Esophagus muscularis mucosa (tissue), 4 donors: ENCODE data around the gene RUNX2. TPM values are rescaled to one million over a fixed set of nuclear protein-coding genes. Genes with fewer than 3 reads are reported as not detected.

ENCODE experiments used
- DNase-seq: peaks from one replicate; pipeline ENCODE4 v3.0.0-alpha.2; 2017; ENCODE audit errors: extremely low spot score
- H3K27ac ChIP-seq, 4 donors: fragments of 200-600 bp; sonication (generic); replicated peaks in 1 of 4; 1 replicate in 3 of 4; 2 replicates in 1 of 4; pipeline ENCODE4 v1.5.1; 2016 to 2019; ENCODE audit warnings: mild to moderate bottlenecking in 1 of 4
- H3K27me3 ChIP-seq, 4 donors: fragments of 200-600 bp; sonication (generic); one replicate each; pipeline versions ENCODE4 v1.5.1 to v1.6.0; 2016 to 2019
- H3K36me3 ChIP-seq, 4 donors: fragments of 200-600 bp; sonication (generic); one replicate each; pipeline ENCODE4 v1.5.1; 2016 to 2019
- H3K4me1 ChIP-seq, 4 donors: fragments of 200-600 bp; sonication (generic); one replicate each; pipeline ENCODE4 v1.5.1; 2016 to 2019
- H3K4me3 ChIP-seq, 4 donors: fragments of 200-600 bp; sonication (generic); 1 replicate in 2 of 4; 2 replicates in 2 of 4; pipeline ENCODE4 v1.5.1; 2016 to 2019; ENCODE audit warnings: mild to moderate bottlenecking in 4 of 4, moderate library complexity in 1 of 4
- H3K9me3 ChIP-seq, 4 donors: fragments of 200-600 bp; sonication (generic); 1 replicate in 3 of 4; 2 replicates in 1 of 4; pipeline ENCODE4 v1.5.1; 2016 to 2019
- EP300 ChIP-seq: sonication (generic); formaldehyde crosslinking; IDR thresholded peaks from one replicate; pipeline ENCODE4 v1.6.1; 2017; ENCODE audit warnings: antibody characterized with exemption
- POLR2A ChIP-seq: fragments of 450-650 bp; IDR thresholded peaks from one replicate; pipeline ENCODE4 v1.6.1; 2017; ENCODE audit warnings: antibody characterized with exemption, moderate library complexity, mild to moderate bottlenecking, low read depth
- POLR2AphosphoS5 ChIP-seq, 2 donors: sonication (generic); formaldehyde crosslinking; IDR thresholded peaks; one replicate each; pipeline ENCODE4 v1.6.1; 2017; ENCODE audit warnings: antibody characterized with exemption in 2 of 2
- WGBS: methylation state at CpG from one replicate; pipeline ENCODE4 v1.1.5; 2018; 5-methylcytosine and 5-hydroxymethylcytosine counted together
- intact Hi-C: fragments of 100-400 bp; cut with DNase I; formaldehyde crosslinking; loops from one replicate; pipeline ENCODE4 v1.15.1; 2023
- total RNA-seq, 4 donors: library from RNA; depleted of rRNA; stranded (reverse); fragments of >200 nt; gene quantifications; one replicate each; pipeline versions ENCODE4 v1.1.0 to v1.2.1, GENCODE V29; 2016
- TF ChIP-seq, protein P1 (sequence below), 3 experiments: fragments of 200-600 bp in 2 of 3; fragments of 450-650 bp in 1 of 3; sonication (generic) in 2 of 3; IDR thresholded peaks; one replicate each; pipeline ENCODE4 v1.5.1; 2017 to 2019; ENCODE audit warnings: antibody characterized with exemption in 3 of 3, mild to moderate bottlenecking in 2 of 3, moderate library complexity in 1 of 3

Gene RUNX2
- total RNA-seq, 4 donors from 2014 or later, result 1.0 to 1.6 (median 1.4) TPM

DNA sequence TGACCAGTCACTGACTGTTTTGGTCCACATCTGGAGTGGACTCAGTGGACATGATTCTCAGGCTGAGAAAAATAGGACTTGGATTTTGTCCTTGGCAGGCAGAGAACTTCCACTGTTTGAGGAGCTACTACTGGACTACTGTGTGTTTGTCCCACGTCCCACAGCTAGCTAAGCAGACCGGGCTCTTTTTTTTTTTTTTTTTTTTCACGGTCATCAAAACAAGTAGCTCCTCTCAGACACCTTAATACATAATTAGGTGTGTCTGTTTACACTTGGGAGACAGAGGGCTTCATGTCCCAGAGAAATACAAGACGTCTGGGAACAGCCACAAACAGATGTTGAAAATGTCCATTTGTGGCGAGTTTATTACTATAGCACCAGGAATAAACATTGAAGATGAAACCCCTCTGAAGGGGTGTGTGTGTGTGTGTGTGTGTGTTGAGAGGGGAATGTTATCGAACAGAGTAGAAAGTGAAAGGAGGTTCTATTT is 204.6 kb downstream of the RUNX2 start:
- Histone ChIP-seq H3K36me3 (no peaks in the 10 kb centered on the region), H3K9me3 (no peaks in the 10 kb centered on the region), H3K27me3 (peaks cover 0 to 13% (median 0%) of the 10 kb centered on the region in 4 donors), H3K27ac (no peak overlapping the region), H3K4me3 (peak overlapping the region; percentile 5 to 41 (median 20)), H3K4me1 (peaks cover 0 to 9% (median 4%) of the 10 kb centered on the region in 4 donors)
- TF ChIP-seq POLR2A, result no peak
- TF ChIP-seq, protein P1, sequence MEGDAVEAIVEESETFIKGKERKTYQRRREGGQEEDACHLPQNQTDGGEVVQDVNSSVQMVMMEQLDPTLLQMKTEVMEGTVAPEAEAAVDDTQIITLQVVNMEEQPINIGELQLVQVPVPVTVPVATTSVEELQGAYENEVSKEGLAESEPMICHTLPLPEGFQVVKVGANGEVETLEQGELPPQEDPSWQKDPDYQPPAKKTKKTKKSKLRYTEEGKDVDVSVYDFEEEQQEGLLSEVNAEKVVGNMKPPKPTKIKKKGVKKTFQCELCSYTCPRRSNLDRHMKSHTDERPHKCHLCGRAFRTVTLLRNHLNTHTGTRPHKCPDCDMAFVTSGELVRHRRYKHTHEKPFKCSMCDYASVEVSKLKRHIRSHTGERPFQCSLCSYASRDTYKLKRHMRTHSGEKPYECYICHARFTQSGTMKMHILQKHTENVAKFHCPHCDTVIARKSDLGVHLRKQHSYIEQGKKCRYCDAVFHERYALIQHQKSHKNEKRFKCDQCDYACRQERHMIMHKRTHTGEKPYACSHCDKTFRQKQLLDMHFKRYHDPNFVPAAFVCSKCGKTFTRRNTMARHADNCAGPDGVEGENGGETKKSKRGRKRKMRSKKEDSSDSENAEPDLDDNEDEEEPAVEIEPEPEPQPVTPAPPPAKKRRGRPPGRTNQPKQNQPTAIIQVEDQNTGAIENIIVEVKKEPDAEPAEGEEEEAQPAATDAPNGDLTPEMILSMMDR (IDR thresholded peaks at IDR 0.05), result no peak
- TF ChIP-seq POLR2AphosphoS5 (IDR thresholded peaks at IDR 0.05), result no peak
- TF ChIP-seq EP300, result no peak
- DNase-seq, result no peak
- 22% methylated on average over 6 of the region's 6 CpGs for WGBS
- intact Hi-C loops, result no loop called here

DNA sequence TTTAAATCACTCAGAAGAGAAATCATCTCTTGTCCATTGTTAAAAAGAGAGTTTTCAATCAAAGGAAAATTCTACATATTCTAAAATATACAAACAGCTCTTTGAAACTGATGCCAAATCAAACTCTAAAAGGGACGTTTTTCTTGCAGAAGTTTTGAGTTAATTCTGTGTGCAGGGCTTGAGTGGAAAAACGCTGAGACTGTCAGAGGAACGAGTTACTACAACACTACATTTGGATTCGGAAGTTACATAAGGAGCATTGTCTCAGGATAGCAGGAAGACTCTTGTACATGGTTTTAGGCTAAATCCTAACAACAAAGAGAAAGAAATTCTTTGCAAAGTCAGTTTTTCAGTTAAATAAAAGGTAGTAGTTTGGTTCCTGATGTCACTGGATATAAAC is 205.3 kb downstream of the RUNX2 start:
- intact Hi-C loops, result no loop called here
- Histone ChIP-seq H3K27ac (no peak overlapping the region), H3K27me3 (peaks cover 0 to 13% (median 0%) of the 10 kb centered on the region in 4 donors), H3K4me3 (peak overlapping the region; percentile 5 to 41 (median 20)), H3K36me3 (no peaks in the 10 kb centered on the region), H3K9me3 (no peaks in the 10 kb centered on the region), H3K4me1 (peaks cover 0 to 9% (median 4%) of the 10 kb centered on the region in 4 donors)
- TF ChIP-seq POLR2AphosphoS5 (IDR thresholded peaks at IDR 0.05) (no peak), POLR2A (no peak), EP300 (no peak)
- TF ChIP-seq, protein P1 (IDR thresholded peaks at IDR 0.05), result no peak
- 23% methylated on average over 4 of the region's 4 CpGs for WGBS
- DNase-seq, result no peak

DNA sequence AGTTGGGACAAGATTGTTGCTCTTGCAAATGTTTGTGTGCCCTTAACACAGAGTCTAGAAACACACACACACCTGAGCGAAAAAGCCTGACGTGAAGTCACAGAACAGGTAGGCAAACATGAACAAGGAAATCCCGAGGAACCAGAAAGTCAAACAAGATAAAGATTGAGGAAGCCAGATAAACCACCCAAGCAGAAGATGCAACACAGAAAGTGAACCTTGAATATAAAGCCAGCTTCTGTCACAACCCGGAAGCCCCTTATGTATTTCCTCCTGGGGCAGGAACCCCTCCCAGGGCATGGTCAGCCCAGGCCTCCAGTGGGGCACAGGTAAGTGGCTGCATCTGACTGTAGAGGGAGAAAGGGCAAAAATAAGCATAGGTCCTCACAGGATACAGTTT is 207.8 kb downstream of the RUNX2 start:
- intact Hi-C loops, result no loop called here

DNA sequence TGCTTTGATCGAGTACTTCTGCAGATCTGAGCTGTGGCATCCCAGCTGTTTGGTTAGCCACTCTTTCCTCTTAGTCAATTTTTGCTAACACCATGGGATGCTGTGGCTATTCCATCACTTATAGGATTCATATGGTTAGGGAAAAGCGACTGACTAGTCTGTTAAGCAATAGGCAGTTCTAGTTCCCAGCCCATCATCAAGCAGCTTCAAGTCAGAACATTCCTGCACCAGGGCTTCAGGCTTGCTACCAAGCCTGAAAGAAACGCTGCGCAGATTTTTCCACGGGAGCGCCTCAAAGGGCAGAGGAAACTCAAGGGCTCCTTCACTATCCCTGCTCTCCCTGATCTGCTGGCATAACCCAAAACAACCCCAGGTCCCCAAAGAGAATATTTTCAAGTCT is 209.4 kb downstream of the RUNX2 start:
- no peak for TF ChIP-seq EP300
- TF ChIP-seq, protein P1 (IDR thresholded peaks at IDR 0.05), result no peak
- TF ChIP-seq POLR2A, result no peak
- no peak for TF ChIP-seq POLR2AphosphoS5 (IDR thresholded peaks at IDR 0.05)
- Histone ChIP-seq H3K4me3 (no peak overlapping the region), H3K9me3 (no peaks in the 10 kb centered on the region), H3K27ac (no peak overlapping the region), H3K27me3 (peaks cover 0 to 3% (median 0%) of the 10 kb centered on the region in 4 donors), H3K4me1 (peaks cover 0 to 9% (median 6%) of the 10 kb centered on the region in 4 donors), H3K36me3 (no peaks in the 10 kb centered on the region)
- WGBS, result 93% methylated on average over 6 of the region's 6 CpGs
- no peak for DNase-seq
- intact Hi-C loops, result no loop called here

More for the DNA sequence above, 207.8 kb downstream of the RUNX2 start:
- Histone ChIP-seq H3K27me3 (peaks cover 0 to 3% (median 0%) of the 10 kb centered on the region in 4 donors), H3K9me3 (no peaks in the 10 kb centered on the region), H3K27ac (no peak overlapping the region), H3K4me1 (peaks cover 0 to 9% (median 4%) of the 10 kb centered on the region in 4 donors), H3K36me3 (no peaks in the 10 kb centered on the region), H3K4me3 (no peak overlapping the region)
- TF ChIP-seq EP300 (no peak), POLR2A (no peak), POLR2AphosphoS5 (IDR thresholded peaks at IDR 0.05) (no peak)
- TF ChIP-seq, protein P1 (IDR thresholded peaks at IDR 0.05), result no peak
- DNase-seq, result no peak
- whole genome bisulfite sequencing, result 80% methylated on average over 4 of the region's 4 CpGs
